ENCODE data around the gene HS3ST3A1.

DNA sequence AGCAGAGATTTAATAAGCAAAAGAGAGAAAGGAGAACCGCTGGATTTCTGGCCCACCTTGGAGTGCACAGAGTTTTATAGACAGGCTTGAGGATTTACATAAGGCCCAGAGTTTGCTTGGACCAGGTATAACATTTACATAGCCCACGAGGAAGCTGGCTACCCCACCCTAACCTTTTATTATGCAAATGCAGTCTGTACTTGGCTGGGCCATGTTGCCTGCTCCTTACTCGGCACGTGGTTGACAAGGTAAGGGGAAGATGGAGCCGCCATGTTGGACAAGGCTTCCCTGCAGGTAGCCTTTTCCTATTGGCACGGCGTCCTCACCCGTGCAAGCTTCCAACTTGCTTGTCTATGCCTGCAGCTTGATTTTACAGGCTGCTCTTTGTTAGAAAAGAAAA, 35.2 kb upstream of the HS3ST3A1 start:
- TF ChIP-seq ZNF274 (IDR thresholded peaks at IDR 0.05; ENCODE audit: low read depth, low read length) (no peak), YY1 (IDR thresholded peaks at IDR 0.05; ENCODE audit: insufficient read depth, insufficient read length) (no peak), SUZ12 (IDR thresholded peaks at IDR 0.05; ENCODE audit: extremely low read depth, insufficient read depth, insufficient read length) (no peak)
